CD4-positive, alpha-beta T cell treated with Interleukin-4 for 1 hour (primary cell): ENCODE data around the gene PIGS.
"Not testable (repeated sequence)": the region's sequence is repeated elsewhere in the genome, so short reads cannot be mapped to it uniquely, and the experiment has no call there.

Experiments used
- DNase-seq, 2 donors: peaks; one replicate each; pipeline ENCODE4 v3.0.0-alpha.2; 2020 to 2022

Gene PIGS

GRCh38 chr17:28571361-28572122 is at the start of gene PIGS:
Gene PIGS (minus strand): TSS chr17:28571524. CDS start chr17:28571496, 28 bp downstream.
- peak; percentile 89 to 91 for DNase-seq

- no peak for DNase-seq
Observed at GRCh38 chr17:28620010-28620409, 48.7 kb upstream of the PIGS start.

- DNase-seq = no peak
Observed at GRCh38 chr17:28618464-28618863, 47.1 kb upstream of the PIGS start.

- no peak for DNase-seq
Observed at GRCh38 chr17:28616281-28616680, 45.0 kb upstream of the PIGS start.

GRCh38 chr17:28615260-28615940 is 44.1 kb upstream of the PIGS start:
- no peak for DNase-seq

- no peak for DNase-seq
Observed at GRCh38 chr17:28613931-28614381, 42.6 kb upstream of the PIGS start, which contains the start of gene RSKR. Gene RSKR (minus strand): TSS chr17:28614185. CDS start chr17:28614161, 24 bp downstream.

GRCh38 chr17:28612936-28613872 is 41.9 kb upstream of the PIGS start:
- DNase-seq = peak; percentile 32 to 50

- DNase-seq = no peak
Observed at GRCh38 chr17:28612531-28612930, 41.2 kb upstream of the PIGS start.

- no peak for DNase-seq
Observed at GRCh38 chr17:28610376-28610775, 39.1 kb upstream of the PIGS start.

GRCh38 chr17:28604031-28604430 is 32.7 kb upstream of the PIGS start:
- not testable (repeated sequence) for DNase-seq

- DNase-seq = peak; percentile 64 to 72
Observed at GRCh38 chr17:28599311-28600184, 28.2 kb upstream of the PIGS start.

- peak; percentile 95 for DNase-seq
Observed at GRCh38 chr17:28598799-28599310, 27.5 kb upstream of the PIGS start, which contains the start of gene SPAG5. Gene SPAG5 (minus strand): TSS chr17:28599025. CDS start chr17:28598946, 79 bp downstream.

- no peak for DNase-seq
Observed at GRCh38 chr17:28598389-28598788, 27.1 kb upstream of the PIGS start.

GRCh38 chr17:28597606-28598383 is 26.5 kb upstream of the PIGS start:
- DNase-seq = no peak

- no peak for DNase-seq
Observed at GRCh38 chr17:28592260-28592659, 20.9 kb upstream of the PIGS start.

- no peak for DNase-seq
Observed at GRCh38 chr17:28585851-28586250, 14.5 kb upstream of the PIGS start.

GRCh38 chr17:28584434-28584833 is 13.1 kb upstream of the PIGS start:
- no peak for DNase-seq

GRCh38 chr17:28582513-28582912 is 11.2 kb upstream of the PIGS start:
- no peak for DNase-seq

- no peak for DNase-seq
Observed at GRCh38 chr17:28580959-28581358, 9.6 kb upstream of the PIGS start.

- no peak for DNase-seq
Observed at GRCh38 chr17:28579526-28579925, 8.2 kb upstream of the PIGS start.
